GM21390 (cell line): Measurements from ENCODE around the gene LAG3.
"Not testable (repeated sequence)": the region's sequence is repeated elsewhere in the genome, so short reads cannot be mapped to it uniquely, and the experiment has no call there.

Experiments
- ATAC-seq: cut with Tn5 transposase; IDR thresholded peaks from one replicate; pipeline ENCODE4 v1.9.1; 2021; ENCODE audit not compliant: unreplicated experiment

Gene LAG3

GRCh38 chr12:6772331-6772695 is at the start of gene LAG3:
TSS of gene LAG3 (plus strand) at chr12:6772520. CDS start at chr12:6772853, 333 bp downstream.
- ATAC-seq: no peak

GRCh38 chr12:6722863-6723262 is 49.5 kb upstream of the LAG3 start:
- ATAC-seq: no peak

- peak; percentile 93 for ATAC-seq
These were observed 48.5 kb upstream of the LAG3 start, which contains the start of gene COPS7A for GRCh38 chr12:6723607-6724408. TSS of gene COPS7A (plus strand) at chr12:6724046. CDS start at chr12:6724657, 611 bp downstream.

- ATAC-seq: no peak
These were observed 47.9 kb upstream of the LAG3 start for GRCh38 chr12:6724409-6724797.

- ATAC-seq: no peak
These were observed 47.0 kb upstream of the LAG3 start for GRCh38 chr12:6725350-6725749.

GRCh38 chr12:6729186-6729585 is 43.1 kb upstream of the LAG3 start:
- ATAC-seq: no peak

- no peak for ATAC-seq
These were observed 42.2 kb upstream of the LAG3 start for GRCh38 chr12:6730169-6730568.

GRCh38 chr12:6734506-6735387 is 37.6 kb upstream of the LAG3 start:
- no peak for ATAC-seq

- ATAC-seq: no peak
These were observed 36.7 kb upstream of the LAG3 start for GRCh38 chr12:6735448-6736191.

GRCh38 chr12:6736754-6737153 is 35.6 kb upstream of the LAG3 start:
- ATAC-seq: no peak

- ATAC-seq: not testable (repeated sequence)
These were observed 30.2 kb upstream of the LAG3 start for GRCh38 chr12:6742080-6742479.

GRCh38 chr12:6742834-6743233 is 29.5 kb upstream of the LAG3 start:
- no peak for ATAC-seq

- ATAC-seq: not testable (repeated sequence)
These were observed 29.0 kb upstream of the LAG3 start for GRCh38 chr12:6743300-6743699.

- ATAC-seq: no peak
These were observed 26.4 kb upstream of the LAG3 start for GRCh38 chr12:6745741-6746525.

GRCh38 chr12:6747216-6747615 is 25.1 kb upstream of the LAG3 start:
- no peak for ATAC-seq

GRCh38 chr12:6748761-6749160 is 23.6 kb upstream of the LAG3 start:
- no peak for ATAC-seq

GRCh38 chr12:6750506-6750905 is 21.8 kb upstream of the LAG3 start:
- ATAC-seq: no peak

- ATAC-seq: no peak
These were observed 20.6 kb upstream of the LAG3 start for GRCh38 chr12:6751767-6752166.

GRCh38 chr12:6752167-6752920 is 20.0 kb upstream of the LAG3 start:
- no peak for ATAC-seq
